Activated T-cell treated with anti-CD3 and anti-CD28 coated beads, Interleukin-2, amount 50 U/mL, for 4 hours (primary cell): ENCODE results near the gene PAQR4. TPM values are rescaled to one million over a fixed set of nuclear protein-coding genes. Genes with fewer than 3 reads are reported as not detected.
A peak's percentile ranks its signal among the peaks of the same experiment; 100 is the strongest.
"Not testable (repeated sequence)": the region's sequence is repeated elsewhere in the genome, so short reads cannot be mapped to it uniquely, and the experiment has no call there.

Experiments used
- ATAC-seq, 2 donors: fragments of 200-7000 bp; cut with Tn5 transposase; one replicate each; pipeline ENCODE4 v1.10.0; 2021
- DNase-seq: peaks from one replicate; pipeline ENCODE4 v3.0.0-alpha.2; 2020
- H3K27me3 Mint-ChIP-seq: one replicate; pipeline ENCODE4 v1.8.0; 2021; ENCODE audit warnings: low read depth, mixed read lengths
- H3K36me3 Mint-ChIP-seq: one replicate; pipeline ENCODE4 v1.8.0; 2022; ENCODE audit warnings: mixed read lengths; ENCODE audit not compliant: insufficient read depth
- H3K4me1 Mint-ChIP-seq: one replicate; pipeline ENCODE4 v1.8.0; 2021; ENCODE audit warnings: low read depth, mixed read lengths
- H3K4me3 Mint-ChIP-seq: one replicate; pipeline ENCODE4 v1.8.0; 2021; ENCODE audit warnings: mild to moderate bottlenecking, moderate library complexity, mixed read lengths
- H3K9me3 Mint-ChIP-seq: one replicate; pipeline ENCODE4 v1.8.0; 2021; ENCODE audit warnings: mixed read lengths
- total RNA-seq, 3 donors: library from RNA; stranded (reverse); gene quantifications; one replicate each; pipeline ENCODE4 v1.2.1, GENCODE V29; 2021

The PAQR4 gene
- total RNA-seq, result 10 to 100 TPM; 17.4 to 24.9 (median 22.6) TPM

DNA sequence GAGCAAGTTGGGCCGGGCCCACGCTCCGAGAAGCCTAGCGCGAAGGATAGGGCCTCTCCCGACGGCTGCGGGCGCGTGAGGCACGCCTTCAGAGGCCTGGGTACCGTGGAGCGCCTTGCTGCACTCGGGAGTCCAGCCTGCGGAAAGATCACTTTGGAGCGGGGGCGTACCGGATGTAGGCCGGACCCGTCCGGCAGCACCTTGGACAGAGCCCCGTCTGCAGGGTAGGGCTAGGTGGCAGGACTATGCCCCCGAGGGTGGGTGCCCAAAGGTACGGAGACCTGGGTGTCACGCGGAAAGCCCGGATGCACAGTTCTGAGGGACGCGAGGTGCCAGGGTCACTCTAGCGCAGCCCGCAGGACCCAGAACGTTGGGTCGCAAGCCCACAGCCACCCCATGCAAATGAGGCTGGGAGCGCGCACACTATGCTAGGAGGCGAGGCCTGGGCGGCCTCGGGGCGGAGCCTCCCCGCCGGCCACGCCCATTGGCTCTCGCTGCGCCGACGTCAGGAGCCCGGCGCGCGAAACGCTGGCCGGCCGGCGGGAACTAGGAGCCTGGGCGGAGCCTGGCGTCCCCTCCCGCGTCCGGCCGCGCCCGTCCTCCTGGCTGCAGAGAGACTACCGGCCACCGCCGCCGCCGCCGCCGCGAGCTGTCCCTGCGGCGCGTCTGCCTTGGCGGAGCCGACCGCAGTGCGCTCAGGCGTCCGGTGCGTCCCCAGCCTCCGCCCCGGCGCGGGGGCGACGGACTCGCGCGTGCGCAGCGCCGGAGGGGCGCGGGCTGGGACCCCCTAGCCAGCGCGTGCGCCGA lies at the start of gene PAQR4:
Gene PAQR4, plus strand, starts transcription at position 611 of the 807 bp plus-strand sequence. CDS start 327 bp downstream, outside the sequence.
- Mint-ChIP-seq H3K27me3 (peaks cover 29% of the 10 kb centered on the region), H3K4me3 (peak within 1 kb of the TSS; percentile 73), H3K9me3 (no peaks in the 10 kb centered on the region), H3K36me3 (no peaks in the 10 kb centered on the region), H3K4me1 (peaks cover 19% of the 10 kb centered on the region)
- peak; percentile 76 to 78 for ATAC-seq
- DNase-seq, result peak; percentile 67

DNA sequence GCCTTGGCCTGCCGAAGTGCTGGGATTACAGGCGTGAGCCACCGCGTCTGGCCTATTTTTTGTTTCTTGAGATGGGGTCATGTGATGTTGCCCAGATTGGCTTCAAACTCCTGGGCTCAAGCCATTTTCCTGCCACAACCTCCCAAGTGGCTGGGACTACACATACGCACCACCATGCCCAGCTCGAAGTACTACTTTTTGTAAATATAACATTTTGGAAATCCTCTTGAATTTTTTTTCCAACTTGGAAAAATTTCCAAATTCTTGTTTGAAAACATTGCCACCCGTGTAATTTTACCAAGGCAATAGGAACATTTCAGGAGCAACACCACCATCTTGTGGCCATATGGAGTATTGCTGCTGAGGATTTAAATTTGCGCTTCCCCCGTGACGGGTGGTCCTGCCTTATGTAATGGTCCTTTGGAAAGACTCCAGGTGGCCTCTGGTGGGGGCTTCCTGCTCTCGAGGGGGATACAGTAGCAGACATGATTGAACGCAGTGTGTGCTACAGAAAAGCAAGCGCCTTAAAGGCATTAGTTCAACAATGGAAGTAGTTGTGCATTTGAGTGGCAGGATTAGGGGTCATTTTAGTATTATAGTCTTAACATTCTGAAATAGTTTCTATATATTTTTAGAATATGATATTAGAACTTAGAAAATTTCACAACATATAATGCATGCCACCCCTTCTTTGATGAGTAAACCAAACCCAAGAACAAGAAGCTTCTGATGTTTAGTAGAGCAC lies 49.5 kb upstream of the PAQR4 start:
- peak; percentile 59 to 62 for ATAC-seq
- no peaks in the 10 kb centered on the region for H3K27me3 Mint-ChIP-seq
- peaks cover 12% of the 10 kb centered on the region for H3K36me3 Mint-ChIP-seq
- no peak overlapping the region for H3K4me3 Mint-ChIP-seq
- H3K9me3 Mint-ChIP-seq, result no peaks in the 10 kb centered on the region
- DNase-seq, result peak; percentile 63
- peaks cover 2% of the 10 kb centered on the region for H3K4me1 Mint-ChIP-seq

DNA sequence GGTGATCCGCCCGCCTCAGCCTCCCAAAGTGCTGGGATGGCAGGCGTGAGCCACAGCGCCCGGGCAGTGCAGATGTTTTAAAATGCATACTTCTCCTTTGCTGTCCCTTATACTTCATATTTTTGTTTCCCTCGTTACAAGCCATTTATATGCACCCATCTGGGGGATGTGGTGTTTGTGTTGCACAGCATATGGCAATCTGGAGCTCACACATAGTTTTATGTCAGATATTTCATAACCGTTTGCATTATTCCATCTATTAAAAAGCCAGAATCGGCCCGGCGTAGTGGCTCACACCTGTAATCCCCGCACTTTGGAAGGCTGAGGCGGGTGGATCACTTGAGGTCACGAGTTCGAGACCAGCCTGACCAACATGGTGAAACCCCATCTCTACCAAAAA lies 45.7 kb upstream of the PAQR4 start:
- peaks cover 12% of the 10 kb centered on the region for H3K36me3 Mint-ChIP-seq
- no peaks in the 10 kb centered on the region for H3K9me3 Mint-ChIP-seq
- DNase-seq (no peak), ATAC-seq (no peak)
- H3K4me1 Mint-ChIP-seq, result peaks cover 9% of the 10 kb centered on the region
- H3K4me3 Mint-ChIP-seq, result no peak overlapping the region
- H3K27me3 Mint-ChIP-seq, result no peaks in the 10 kb centered on the region

DNA sequence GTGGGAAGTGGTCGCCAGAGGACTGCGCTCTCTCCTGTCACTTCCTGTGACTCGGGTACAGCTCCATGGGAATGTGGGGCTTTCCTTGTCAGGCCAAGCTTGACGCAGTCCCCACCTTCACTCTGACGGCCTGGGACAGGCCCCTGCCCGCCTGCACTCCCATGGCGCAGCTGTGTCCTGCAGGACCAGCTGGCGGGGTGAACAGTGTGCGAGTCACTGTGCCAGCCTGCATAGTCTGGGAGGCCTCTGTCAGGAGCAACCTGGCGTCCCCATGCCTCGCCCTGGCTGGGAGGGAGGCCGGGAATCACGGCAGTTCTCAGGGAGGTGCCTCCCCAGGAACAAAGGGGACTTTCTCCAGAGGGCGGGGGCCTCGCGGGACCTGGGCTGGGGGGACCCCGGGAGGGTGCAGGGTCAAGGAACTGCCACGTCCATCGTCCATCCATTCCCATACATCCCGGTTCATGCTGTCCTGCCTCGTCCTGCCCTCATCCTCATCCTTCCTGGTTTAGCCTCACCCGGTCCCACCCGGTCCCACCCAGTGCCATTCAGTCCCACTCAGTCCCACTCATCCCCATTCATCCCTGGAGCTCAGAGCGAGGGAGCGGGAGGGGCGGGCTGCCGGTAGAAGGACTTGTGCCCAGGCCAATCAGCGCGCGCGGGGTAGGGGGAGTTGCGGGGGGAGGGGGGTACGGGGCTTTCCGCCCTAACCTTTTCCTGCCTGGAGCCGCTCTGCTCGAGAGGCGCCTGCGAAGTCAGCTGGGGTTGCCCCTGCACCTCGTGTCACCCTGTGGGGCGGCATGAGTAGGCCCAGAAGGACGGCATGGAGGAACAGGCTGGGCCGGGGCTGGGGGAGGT lies 44.0 kb upstream of the PAQR4 start:
- Mint-ChIP-seq H3K27me3 (no peaks in the 10 kb centered on the region), H3K4me1 (peaks cover 7% of the 10 kb centered on the region), H3K9me3 (no peaks in the 10 kb centered on the region)

DNA sequence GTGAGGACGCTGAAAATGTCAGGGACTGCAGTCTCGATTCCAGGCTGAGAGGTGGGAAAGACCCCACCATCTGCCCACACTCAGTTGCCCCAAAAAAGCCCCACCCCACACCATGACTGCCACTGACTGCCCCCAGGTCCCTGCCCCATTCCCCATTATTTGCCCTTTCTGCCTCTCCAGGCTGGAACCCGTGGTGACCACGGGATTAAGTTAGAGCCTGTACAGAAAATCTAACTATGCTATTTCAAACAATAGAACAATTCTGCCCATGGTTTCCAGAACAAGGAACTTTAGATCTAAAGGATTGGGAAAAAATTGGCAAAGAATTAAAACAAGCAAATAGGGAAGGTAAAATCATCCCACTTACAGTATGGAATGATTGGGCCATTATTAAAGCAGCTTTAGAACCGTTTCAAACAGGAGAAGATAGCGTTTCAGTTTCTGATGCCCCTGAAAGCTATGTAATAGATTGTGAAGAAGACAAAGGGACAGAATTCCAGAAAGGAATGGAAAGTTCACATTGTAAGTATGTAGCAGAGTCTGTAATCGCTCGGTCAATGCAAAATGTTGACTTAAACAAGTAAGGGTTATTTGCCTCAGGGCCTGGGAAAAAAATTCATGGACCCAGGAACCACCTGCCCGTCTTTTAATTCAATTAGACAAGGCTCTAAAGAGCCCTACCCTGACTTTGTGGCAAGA lies 43.0 kb upstream of the PAQR4 start:
- DNase-seq (no peak), ATAC-seq (no peak)
- no peaks in the 10 kb centered on the region for H3K27me3 Mint-ChIP-seq
- peaks cover 7% of the 10 kb centered on the region for H3K4me1 Mint-ChIP-seq
- no peak overlapping the region for H3K4me3 Mint-ChIP-seq
- H3K36me3 Mint-ChIP-seq, result peaks cover 6% of the 10 kb centered on the region
- H3K9me3 Mint-ChIP-seq, result no peaks in the 10 kb centered on the region

More for the DNA sequence above, 44.0 kb upstream of the PAQR4 start:
- H3K4me3 Mint-ChIP-seq, result no peak overlapping the region
- ATAC-seq, result no peak
- H3K36me3 Mint-ChIP-seq, result peaks cover 6% of the 10 kb centered on the region
- no peak for DNase-seq

DNA sequence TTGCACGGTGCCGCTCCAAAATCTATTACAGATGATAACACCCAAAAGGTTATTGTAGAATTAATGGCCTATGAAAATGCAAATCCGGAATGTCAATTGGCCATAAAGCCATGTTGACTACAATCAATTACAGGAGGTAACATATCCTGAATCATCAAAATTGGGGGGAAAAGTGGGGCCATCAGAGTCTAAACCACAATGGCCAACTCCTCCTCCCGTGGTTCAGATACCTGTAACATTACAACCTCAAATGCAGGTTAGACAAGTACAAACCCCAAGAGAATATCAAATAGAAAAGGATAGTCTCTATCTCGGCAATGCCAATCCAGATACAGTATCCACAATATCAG lies 42.5 kb upstream of the PAQR4 start:
- Mint-ChIP-seq H3K4me1 (peaks cover 7% of the 10 kb centered on the region), H3K9me3 (no peaks in the 10 kb centered on the region), H3K4me3 (no peak overlapping the region), H3K27me3 (no peaks in the 10 kb centered on the region), H3K36me3 (peaks cover 6% of the 10 kb centered on the region)
- no peak for ATAC-seq
- no peak for DNase-seq

DNA sequence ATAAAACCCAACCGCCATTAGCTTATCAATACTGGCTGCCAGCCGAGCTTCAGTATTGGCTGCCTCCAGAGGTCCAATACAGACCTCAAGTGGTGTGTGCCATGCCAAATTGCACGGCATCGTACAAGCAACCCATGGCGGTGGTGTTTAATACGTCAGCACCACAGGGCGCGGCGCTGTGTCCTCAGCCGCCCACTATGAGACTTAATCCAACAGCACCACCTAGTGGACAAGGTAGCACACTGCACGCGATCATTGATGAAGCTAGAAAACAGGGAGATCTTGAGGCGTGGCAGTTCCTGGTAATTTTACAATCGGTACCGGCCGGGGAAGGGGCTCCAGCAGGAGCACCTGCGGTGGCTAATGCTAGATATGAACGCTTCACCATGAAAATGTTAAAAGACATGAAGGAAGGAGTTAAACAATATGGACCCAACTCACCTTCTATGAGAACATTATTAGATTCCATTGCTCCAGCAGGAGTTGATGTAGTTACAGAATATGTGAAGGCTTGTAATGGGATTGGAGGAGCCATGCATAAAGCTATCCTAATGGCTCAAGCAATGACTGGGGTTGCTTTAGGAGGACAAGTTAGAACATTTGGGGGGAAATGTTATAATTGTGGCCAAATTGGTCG lies 42.0 kb upstream of the PAQR4 start:
- DNase-seq (peak; percentile 86), ATAC-seq (peak; percentile 98 to 99)
- Mint-ChIP-seq H3K36me3 (peaks cover 6% of the 10 kb centered on the region), H3K27me3 (no peaks in the 10 kb centered on the region), H3K9me3 (no peaks in the 10 kb centered on the region), H3K4me1 (peaks cover 7% of the 10 kb centered on the region), H3K4me3 (no peak overlapping the region)

DNA sequence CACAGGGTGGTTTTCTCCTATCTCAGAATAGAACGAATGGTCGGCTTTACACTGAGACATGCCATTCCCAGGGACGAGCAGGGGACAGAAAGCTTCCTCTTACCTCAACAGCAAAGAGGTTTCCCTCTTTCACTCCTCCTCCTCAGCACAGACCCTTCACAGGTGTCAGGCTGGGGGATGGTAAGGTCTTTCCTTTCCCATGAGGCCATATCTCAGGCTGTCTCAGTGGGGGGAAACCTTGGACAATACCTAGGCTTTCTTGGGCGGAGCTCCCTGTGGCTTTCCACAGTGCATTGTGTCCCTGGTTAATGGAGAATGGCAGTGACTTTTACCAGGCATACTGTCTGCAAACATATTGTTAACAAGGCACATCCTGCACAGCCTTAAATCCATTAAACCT lies 41.0 kb upstream of the PAQR4 start:
- H3K36me3 Mint-ChIP-seq, result not testable (repeated sequence)

DNA sequence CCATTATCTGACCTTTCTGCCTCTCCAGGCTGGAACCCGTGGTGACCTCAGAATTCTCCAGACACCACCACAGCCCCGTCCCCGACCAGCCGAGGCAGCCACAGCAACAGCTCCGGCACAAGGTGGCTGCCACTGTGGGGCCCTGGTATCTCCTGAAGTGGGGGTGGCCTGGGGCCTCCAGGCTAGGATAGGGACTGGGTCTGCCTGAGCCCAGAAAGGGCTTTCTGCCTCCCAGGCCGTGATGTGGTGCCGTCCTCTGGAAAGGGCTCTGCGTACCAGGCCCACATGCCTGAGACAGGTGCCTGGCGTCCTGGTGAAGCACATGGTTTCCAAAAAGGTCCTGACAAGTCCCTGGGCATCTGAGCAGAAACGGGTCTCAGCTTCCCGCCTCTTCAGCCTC lies 40.4 kb upstream of the PAQR4 start:
- H3K4me3 Mint-ChIP-seq, result no peak overlapping the region
- H3K9me3 Mint-ChIP-seq, result no peaks in the 10 kb centered on the region
- peaks cover 7% of the 10 kb centered on the region for H3K4me1 Mint-ChIP-seq
- H3K27me3 Mint-ChIP-seq, result no peaks in the 10 kb centered on the region
- DNase-seq (no peak), ATAC-seq (no peak)
- no peaks in the 10 kb centered on the region for H3K36me3 Mint-ChIP-seq

More for the DNA sequence above, 41.0 kb upstream of the PAQR4 start:
- not testable (repeated sequence) for ATAC-seq, DNase-seq, H3K9me3 Mint-ChIP-seq, H3K27me3 Mint-ChIP-seq, H3K4me1 Mint-ChIP-seq, H3K4me3 Mint-ChIP-seq

DNA sequence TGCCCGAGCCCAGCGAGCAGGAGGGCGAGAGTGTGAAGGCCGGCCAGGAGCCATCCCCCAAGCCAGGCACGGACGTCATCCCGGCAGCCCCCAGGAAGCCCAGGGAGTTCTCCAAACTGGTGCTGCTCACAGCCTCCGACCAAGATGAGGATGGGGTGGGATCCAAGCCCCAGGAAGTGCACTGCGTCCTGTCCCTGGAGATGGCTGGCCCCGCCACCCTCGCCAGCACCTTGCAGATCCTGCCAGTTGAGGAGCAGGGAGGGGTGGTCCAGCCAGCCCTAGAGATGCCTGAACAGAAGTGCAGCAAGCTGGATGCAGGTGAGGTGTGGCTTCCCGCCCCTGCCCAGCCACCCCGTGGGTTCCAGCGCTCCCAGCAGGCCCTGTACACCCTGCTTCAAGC lies 39.5 kb upstream of the PAQR4 start:
- peaks cover 8% of the 10 kb centered on the region for H3K36me3 Mint-ChIP-seq
- H3K4me3 Mint-ChIP-seq, result no peak overlapping the region
- ATAC-seq, result no peak
- DNase-seq, result no peak
- H3K27me3 Mint-ChIP-seq, result no peaks in the 10 kb centered on the region
- no peaks in the 10 kb centered on the region for H3K9me3 Mint-ChIP-seq
- peaks cover 7% of the 10 kb centered on the region for H3K4me1 Mint-ChIP-seq

DNA sequence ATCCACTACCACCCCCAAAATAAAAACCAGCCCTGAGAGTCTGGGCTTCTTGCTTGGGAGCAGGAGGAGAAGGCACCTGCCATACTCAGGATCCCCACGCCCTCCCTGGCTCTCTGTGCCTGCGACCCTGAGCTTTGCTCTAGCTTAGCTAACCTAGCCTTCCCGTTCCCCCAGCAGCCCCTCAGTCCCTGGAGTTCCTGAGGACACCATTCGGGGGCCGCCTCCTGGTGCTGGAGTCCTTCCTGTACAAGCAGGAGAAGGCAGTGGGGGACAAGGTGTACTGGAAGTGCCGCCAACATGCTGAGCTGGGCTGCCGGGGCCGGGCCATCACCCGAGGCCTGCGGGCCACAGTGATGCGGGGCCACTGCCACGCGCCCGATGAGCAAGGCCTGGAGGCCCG lies 38.9 kb upstream of the PAQR4 start:
- H3K4me1 Mint-ChIP-seq, result peaks cover 7% of the 10 kb centered on the region
- H3K9me3 Mint-ChIP-seq, result no peaks in the 10 kb centered on the region
- peaks cover 9% of the 10 kb centered on the region for H3K36me3 Mint-ChIP-seq
- ATAC-seq, result no peak
- no peak for DNase-seq
- no peak overlapping the region for H3K4me3 Mint-ChIP-seq
- no peaks in the 10 kb centered on the region for H3K27me3 Mint-ChIP-seq

DNA sequence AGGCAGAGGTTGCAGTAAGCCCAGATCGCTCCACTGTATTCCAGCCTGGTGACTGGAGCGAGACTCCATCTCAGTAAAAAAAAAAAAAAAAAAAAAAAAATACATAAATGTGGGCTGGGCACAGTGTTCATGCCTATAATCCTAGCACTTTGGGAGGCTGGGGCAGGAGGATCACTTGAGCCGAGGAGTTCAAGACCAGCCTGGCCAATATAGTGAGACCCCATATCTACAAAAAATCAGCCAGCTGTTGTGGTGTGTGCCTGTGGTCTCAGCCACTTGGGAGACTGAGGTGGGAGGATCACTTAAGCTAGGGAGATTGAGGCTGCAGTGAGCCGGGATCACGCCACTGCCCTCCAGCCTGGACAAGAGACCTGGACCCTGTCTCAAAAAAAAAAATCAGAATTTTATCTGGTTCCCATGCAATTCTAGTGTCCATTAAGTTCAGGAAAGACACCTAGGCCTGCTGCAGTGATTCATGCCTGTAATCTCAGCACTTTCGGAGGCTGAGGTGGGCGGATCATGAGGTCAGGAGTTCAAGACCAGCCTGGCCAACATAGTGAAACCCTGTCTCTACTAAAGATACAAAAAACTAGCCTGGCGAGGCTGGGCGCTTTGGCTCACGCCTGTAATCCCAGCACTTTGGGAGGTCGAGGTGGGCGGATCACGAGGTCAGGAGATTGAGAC lies 37.8 kb upstream of the PAQR4 start:
- H3K27me3 Mint-ChIP-seq, H3K4me3 Mint-ChIP-seq, ATAC-seq, DNase-seq, H3K9me3 Mint-ChIP-seq, H3K4me1 Mint-ChIP-seq: not testable (repeated sequence)
- H3K36me3 Mint-ChIP-seq, result peaks cover 14% of the 10 kb centered on the region

DNA sequence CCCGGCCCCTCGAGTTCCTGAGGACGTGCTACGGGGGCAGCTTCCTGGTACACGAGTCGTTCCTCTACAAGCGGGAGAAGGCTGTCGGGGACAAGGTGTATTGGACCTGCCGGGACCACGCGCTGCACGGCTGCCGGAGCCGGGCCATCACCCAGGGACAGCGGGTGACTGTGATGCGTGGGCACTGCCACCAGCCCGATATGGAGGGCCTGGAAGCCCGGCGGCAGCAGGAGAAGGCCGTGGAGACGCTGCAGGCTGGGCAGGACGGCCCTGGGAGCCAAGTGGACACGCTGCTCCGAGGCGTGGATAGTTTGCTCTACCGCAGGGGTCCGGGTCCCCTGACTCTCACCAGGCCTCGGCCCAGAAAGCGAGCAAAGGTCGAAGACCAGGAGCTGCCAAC lies 36.0 kb upstream of the PAQR4 start:
- no peak overlapping the region for H3K4me3 Mint-ChIP-seq
- no peaks in the 10 kb centered on the region for H3K27me3 Mint-ChIP-seq
- H3K36me3 Mint-ChIP-seq, result peaks cover 14% of the 10 kb centered on the region
- no peak for ATAC-seq
- no peak for DNase-seq
- H3K9me3 Mint-ChIP-seq, result no peaks in the 10 kb centered on the region
- H3K4me1 Mint-ChIP-seq, result no peaks in the 10 kb centered on the region
